Esophagus muscularis mucosa (tissue), 4 donors: ENCODE data around the gene POLR2M. TPM values are rescaled to one million over a fixed set of nuclear protein-coding genes. Genes with fewer than 3 reads are reported as not detected.

Experiments used
- DNase-seq: peaks from one replicate; pipeline ENCODE4 v3.0.0-alpha.2; 2017; ENCODE audit errors: extremely low spot score
- H3K27ac ChIP-seq, 4 donors: fragments of 200-600 bp; sonication (generic); replicated peaks in 1 of 4; 1 replicate in 3 of 4; 2 replicates in 1 of 4; pipeline ENCODE4 v1.5.1; 2016 to 2019; ENCODE audit warnings: mild to moderate bottlenecking in 1 of 4
- H3K27me3 ChIP-seq, 4 donors: fragments of 200-600 bp; sonication (generic); one replicate each; pipeline versions ENCODE4 v1.5.1 to v1.6.0; 2016 to 2019
- H3K36me3 ChIP-seq, 4 donors: fragments of 200-600 bp; sonication (generic); one replicate each; pipeline ENCODE4 v1.5.1; 2016 to 2019
- H3K4me1 ChIP-seq, 4 donors: fragments of 200-600 bp; sonication (generic); one replicate each; pipeline ENCODE4 v1.5.1; 2016 to 2019
- H3K4me3 ChIP-seq, 4 donors: fragments of 200-600 bp; sonication (generic); 1 replicate in 2 of 4; 2 replicates in 2 of 4; pipeline ENCODE4 v1.5.1; 2016 to 2019; ENCODE audit warnings: mild to moderate bottlenecking in 4 of 4, moderate library complexity in 1 of 4
- H3K9me3 ChIP-seq, 4 donors: fragments of 200-600 bp; sonication (generic); 1 replicate in 3 of 4; 2 replicates in 1 of 4; pipeline ENCODE4 v1.5.1; 2016 to 2019
- EP300 ChIP-seq: sonication (generic); formaldehyde crosslinking; IDR thresholded peaks from one replicate; pipeline ENCODE4 v1.6.1; 2017; ENCODE audit warnings: antibody characterized with exemption
- POLR2A ChIP-seq: fragments of 450-650 bp; IDR thresholded peaks from one replicate; pipeline ENCODE4 v1.6.1; 2017; ENCODE audit warnings: antibody characterized with exemption, moderate library complexity, mild to moderate bottlenecking, low read depth
- POLR2AphosphoS5 ChIP-seq, 2 donors: sonication (generic); formaldehyde crosslinking; IDR thresholded peaks; one replicate each; pipeline ENCODE4 v1.6.1; 2017; ENCODE audit warnings: antibody characterized with exemption in 2 of 2
- WGBS: methylation state at CpG from one replicate; pipeline ENCODE4 v1.1.5; 2018; 5-methylcytosine and 5-hydroxymethylcytosine counted together
- intact Hi-C: fragments of 100-400 bp; cut with DNase I; formaldehyde crosslinking; loops from one replicate; pipeline ENCODE4 v1.15.1; 2023
- total RNA-seq, 4 donors: library from RNA; depleted of rRNA; stranded (reverse); fragments of >200 nt; gene quantifications; one replicate each; pipeline versions ENCODE4 v1.1.0 to v1.2.1, GENCODE V29; 2016
- TF ChIP-seq, protein P1 (sequence below), 3 experiments: fragments of 200-600 bp in 2 of 3; fragments of 450-650 bp in 1 of 3; sonication (generic) in 2 of 3; IDR thresholded peaks; one replicate each; pipeline ENCODE4 v1.5.1; 2017 to 2019; ENCODE audit warnings: antibody characterized with exemption in 3 of 3, mild to moderate bottlenecking in 2 of 3, moderate library complexity in 1 of 3

Gene POLR2M
- total RNA-seq, 4 donors from 2014 or later, result 133 to 799 (median 379) TPM

DNA sequence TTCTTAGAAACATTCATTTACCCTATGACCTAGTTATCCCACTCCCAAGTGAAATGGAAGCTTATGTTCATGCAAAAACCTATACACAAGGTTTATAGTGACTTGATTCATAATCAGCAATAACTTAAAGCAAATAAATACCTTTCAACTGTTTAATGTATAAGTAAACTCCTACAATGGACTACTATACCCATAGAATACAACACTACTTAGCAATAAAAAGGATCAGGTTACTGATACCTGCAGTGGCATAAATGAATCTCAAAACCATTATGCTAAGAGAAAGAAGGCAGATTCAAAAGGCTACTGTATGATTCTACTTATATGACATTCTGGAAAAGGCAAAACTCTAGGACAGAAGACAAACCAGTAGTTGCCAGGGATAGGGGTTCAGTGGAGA, 8.3 kb upstream of the POLR2M start:
- no peak overlapping the region for H3K4me3 ChIP-seq
- intact Hi-C loops, result no loop called here
- no peaks in the 10 kb centered on the region for H3K36me3 ChIP-seq
- TF ChIP-seq EP300, result no peak
- TF ChIP-seq POLR2AphosphoS5 (IDR thresholded peaks at IDR 0.05), result no peak
- TF ChIP-seq, protein P1, sequence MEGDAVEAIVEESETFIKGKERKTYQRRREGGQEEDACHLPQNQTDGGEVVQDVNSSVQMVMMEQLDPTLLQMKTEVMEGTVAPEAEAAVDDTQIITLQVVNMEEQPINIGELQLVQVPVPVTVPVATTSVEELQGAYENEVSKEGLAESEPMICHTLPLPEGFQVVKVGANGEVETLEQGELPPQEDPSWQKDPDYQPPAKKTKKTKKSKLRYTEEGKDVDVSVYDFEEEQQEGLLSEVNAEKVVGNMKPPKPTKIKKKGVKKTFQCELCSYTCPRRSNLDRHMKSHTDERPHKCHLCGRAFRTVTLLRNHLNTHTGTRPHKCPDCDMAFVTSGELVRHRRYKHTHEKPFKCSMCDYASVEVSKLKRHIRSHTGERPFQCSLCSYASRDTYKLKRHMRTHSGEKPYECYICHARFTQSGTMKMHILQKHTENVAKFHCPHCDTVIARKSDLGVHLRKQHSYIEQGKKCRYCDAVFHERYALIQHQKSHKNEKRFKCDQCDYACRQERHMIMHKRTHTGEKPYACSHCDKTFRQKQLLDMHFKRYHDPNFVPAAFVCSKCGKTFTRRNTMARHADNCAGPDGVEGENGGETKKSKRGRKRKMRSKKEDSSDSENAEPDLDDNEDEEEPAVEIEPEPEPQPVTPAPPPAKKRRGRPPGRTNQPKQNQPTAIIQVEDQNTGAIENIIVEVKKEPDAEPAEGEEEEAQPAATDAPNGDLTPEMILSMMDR (IDR thresholded peaks at IDR 0.05), result no peak
- no peak for TF ChIP-seq POLR2A
- H3K27me3 ChIP-seq, result no peaks in the 10 kb centered on the region
- DNase-seq, result no peak
- H3K27ac ChIP-seq, result no peak overlapping the region
- H3K9me3 ChIP-seq, result no peaks in the 10 kb centered on the region
- H3K4me1 ChIP-seq, result peaks cover 0 to 6% (median 2%) of the 10 kb centered on the region in 4 donors

DNA sequence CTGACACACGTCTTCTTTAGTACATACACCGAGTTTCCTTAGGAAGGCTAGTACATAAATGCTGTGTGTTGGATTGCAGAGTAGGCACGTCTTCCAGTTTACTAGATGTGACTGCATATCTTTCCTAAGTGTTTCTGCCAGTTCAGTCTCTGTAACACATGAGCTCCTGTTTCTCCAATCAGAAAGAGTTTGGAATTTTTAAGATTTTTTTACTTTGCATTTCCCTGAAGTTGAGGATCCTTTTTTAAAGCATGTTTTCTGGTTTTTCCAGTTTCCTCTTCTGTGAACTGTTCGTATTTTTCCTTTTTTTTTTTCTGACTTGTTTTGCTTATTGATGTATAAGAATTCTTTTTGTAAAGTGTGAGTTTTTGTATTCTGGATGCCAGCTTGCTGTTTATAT, 7.5 kb upstream of the POLR2M start:
- Histone ChIP-seq H3K27ac (no peak overlapping the region), H3K4me3 (no peak overlapping the region), H3K36me3 (no peaks in the 10 kb centered on the region), H3K4me1 (no peaks in the 10 kb centered on the region), H3K9me3 (no peaks in the 10 kb centered on the region), H3K27me3 (no peaks in the 10 kb centered on the region)
- WGBS, result 88% methylated on average over 4 of the region's 4 CpGs
- no peak for DNase-seq
- TF ChIP-seq EP300 (no peak), POLR2A (no peak), POLR2AphosphoS5 (IDR thresholded peaks at IDR 0.05) (no peak)
- TF ChIP-seq, protein P1 (IDR thresholded peaks at IDR 0.05), result no peak
- intact Hi-C loops, result no loop called here

DNA sequence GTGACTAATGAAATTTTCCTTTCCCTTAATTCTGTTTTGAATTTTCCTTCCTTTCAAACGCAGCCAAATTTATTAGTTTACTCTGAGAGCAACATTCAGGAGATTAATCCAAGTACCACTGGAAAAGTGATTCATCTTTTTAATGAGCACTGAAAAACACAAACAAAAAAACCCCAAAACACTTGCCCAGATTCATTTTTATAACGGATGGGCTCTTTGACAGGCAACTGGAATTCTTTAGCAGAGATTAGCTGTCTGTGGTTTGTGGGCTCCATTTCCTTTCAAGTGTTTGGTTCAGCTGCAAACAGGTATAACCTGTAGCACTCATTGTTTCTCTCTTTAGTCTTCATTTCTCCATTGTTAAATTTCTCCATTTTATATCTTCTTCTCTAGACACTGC, 3.1 kb upstream of the POLR2M start:
- H3K4me1 ChIP-seq, result peaks cover 0 to 18% (median 16%) of the 10 kb centered on the region in 4 donors
- intact Hi-C loops, result no loop called here
- no peak for DNase-seq
- H3K4me3 ChIP-seq, result no peak overlapping the region
- H3K27ac ChIP-seq, result no peak overlapping the region
- H3K9me3 ChIP-seq, result no peaks in the 10 kb centered on the region
- 38% methylated on average over 2 of the region's 2 CpGs for WGBS
- H3K36me3 ChIP-seq, result no peaks in the 10 kb centered on the region
- TF ChIP-seq POLR2A (no peak), POLR2AphosphoS5 (IDR thresholded peaks at IDR 0.05) (no peak), EP300 (no peak)
- TF ChIP-seq, protein P1 (IDR thresholded peaks at IDR 0.05), result no peak
- no peaks in the 10 kb centered on the region for H3K27me3 ChIP-seq

DNA sequence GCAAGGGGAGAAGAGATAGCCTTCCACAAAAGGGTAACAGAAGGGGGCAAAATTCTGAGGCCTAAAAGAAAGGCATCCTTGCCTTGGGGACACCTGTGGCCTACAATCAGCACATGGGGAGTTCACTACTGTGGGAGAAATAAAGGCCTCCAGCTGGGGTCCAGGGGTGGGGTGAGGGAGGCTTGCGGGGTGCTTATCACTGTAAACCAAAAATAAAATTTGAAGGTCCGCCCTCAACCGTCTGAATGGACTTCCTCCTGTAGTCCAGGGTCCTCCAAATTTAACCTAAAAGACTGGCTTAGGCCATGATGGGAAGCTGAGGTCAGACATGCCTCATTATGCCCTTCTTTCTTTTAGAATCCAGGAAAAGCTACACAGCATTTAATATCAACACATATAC, 2.1 kb upstream of the POLR2M start:
- DNase-seq, result no peak
- H3K4me1 ChIP-seq, result peaks cover 4 to 28% (median 27%) of the 10 kb centered on the region in 4 donors
- intact Hi-C loops, result no loop called here
- H3K36me3 ChIP-seq, result peaks cover 0 to 7% (median 3%) of the 10 kb centered on the region in 4 donors
- H3K27ac ChIP-seq, result no peak overlapping the region
- no peaks in the 10 kb centered on the region for H3K9me3 ChIP-seq
- H3K27me3 ChIP-seq, result no peaks in the 10 kb centered on the region
- no peak overlapping the region for H3K4me3 ChIP-seq
- TF ChIP-seq POLR2A, result no peak
- no peak for TF ChIP-seq EP300
- TF ChIP-seq, protein P1 (IDR thresholded peaks at IDR 0.05), result no peak
- TF ChIP-seq POLR2AphosphoS5 (IDR thresholded peaks at IDR 0.05), result no peak
- 93% methylated on average over 3 of the region's 3 CpGs for WGBS

DNA sequence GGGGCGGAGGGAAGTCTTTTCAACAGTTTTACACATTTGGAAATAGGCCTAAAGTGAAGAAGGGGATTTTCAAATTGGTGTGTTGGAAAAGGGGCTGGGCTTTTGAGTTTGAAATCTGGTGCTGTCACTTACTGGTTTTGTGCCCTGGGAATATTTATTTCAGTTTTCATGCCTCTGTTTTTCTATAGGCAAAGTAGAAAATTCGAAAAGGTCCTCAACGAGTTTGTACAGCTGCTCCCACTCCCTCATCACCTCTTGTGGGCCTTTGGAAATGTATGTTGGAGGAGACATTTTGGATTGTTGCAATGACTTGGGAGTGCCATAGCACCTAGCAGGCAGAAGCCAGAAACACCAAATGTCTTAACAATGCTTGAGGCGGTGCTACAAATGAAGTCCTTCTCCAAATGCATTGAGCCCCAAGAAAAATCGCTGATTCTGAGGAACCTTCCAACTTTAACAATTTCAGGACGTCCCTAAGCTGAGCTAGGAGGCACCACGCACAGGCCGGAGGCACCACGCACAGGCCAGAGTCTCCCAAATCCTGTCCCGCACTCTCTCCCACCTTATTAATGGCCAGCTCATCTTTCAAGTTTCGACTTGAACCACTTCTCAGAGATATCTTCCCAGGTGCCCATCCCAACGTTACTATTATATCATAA, 639 bp upstream of the POLR2M start:
- Histone ChIP-seq H3K4me1 (peaks cover 11 to 42% (median 41%) of the 10 kb centered on the region in 4 donors), H3K27ac (peak overlapping the region; percentile 94 to 97 (median 96)), H3K36me3 (peaks cover 9 to 21% (median 16%) of the 10 kb centered on the region in 4 donors), H3K9me3 (no peaks in the 10 kb centered on the region), H3K27me3 (no peaks in the 10 kb centered on the region), H3K4me3 (peak overlapping the region; percentile 73 to 95 (median 89))
- no peak for DNase-seq
- WGBS, result 77% methylated on average over 12 of the region's 12 CpGs
- TF ChIP-seq, protein P1 (IDR thresholded peaks at IDR 0.05), result no peak
- TF ChIP-seq POLR2A (no peak), EP300 (no peak), POLR2AphosphoS5 (IDR thresholded peaks at IDR 0.05) (no peak)
- intact Hi-C loops, result no loop called here
